Endothelial cell of umbilical vein (primary cell): Measurements from ENCODE around the gene SFTA2. TPM values are rescaled to one million over a fixed set of nuclear protein-coding genes. Genes with fewer than 3 reads are reported as not detected.

Experiments used
- BruUV-seq: library from RNA; stranded (reverse); fragments of 400-500 nt; replicated peaks from 2 replicates; lab custom pipeline; 2021; lab: Mats Ljungman, UMichigan
- CTCF ChIA-PET: fragments of 300-600, 350-600 bp; sonication (Branson Sonifier 250); formaldehyde crosslinking; loops from one replicate; lab custom pipeline; 2021; ENCODE audit warnings: antibody characterized with exemption, inconsistent platforms; lab: Charles Lee
- POLR2A ChIA-PET: fragments of 300-600, 350-600 bp; sonication (Branson Sonifier 250); formaldehyde crosslinking; loops from one replicate; lab custom pipeline; 2021; ENCODE audit warnings: antibody characterized with exemption, inconsistent platforms; lab: Charles Lee
- DNase-seq: peaks from one replicate; pipeline ENCODE4 v3.0.0-alpha.2; 2011; ENCODE audit warnings: low read depth, low spot score
- FAIRE-seq: peaks from 2 replicates; lab custom pipeline; 2011; peaks lifted over from hg19 to GRCh38; lab: Jason Lieb, UNC
- H2AFZ ChIP-seq: 2 replicates; pipeline ENCODE4 v1.6.0; 2012; ENCODE audit warnings: low read depth, low read length, control low read depth, inconsistent platforms
- H3K27ac ChIP-seq: 2 replicates; pipeline ENCODE4 v1.5.1; 2011; ENCODE audit warnings: low read depth, mild to moderate bottlenecking, control low read depth, low read length, moderate library complexity; ENCODE audit not compliant: insufficient read depth
- H3K27me3 ChIP-seq, 2 experiments: 2 replicates each; pipeline versions ENCODE4 v1.6.0 to v1.6.1; 2011; ENCODE audit warnings: low read length in 2 of 2, mixed read lengths in 1 of 2; ENCODE audit not compliant: control insufficient read depth in 2 of 2, insufficient read depth in 2 of 2
- H3K36me3 ChIP-seq, 2 experiments: 2 replicates in 1 of 2; 3 replicates in 1 of 2; pipeline ENCODE4 v1.5.1; 2011; ENCODE audit warnings: low read length in 2 of 2, mild to moderate bottlenecking in 1 of 2, moderate library complexity in 1 of 2; ENCODE audit not compliant: control insufficient read depth in 2 of 2, insufficient read depth in 2 of 2; ENCODE audit errors: extremely low read depth in 1 of 2
- H3K4me1 ChIP-seq: 3 replicates; pipeline ENCODE4 v1.5.1; 2011; ENCODE audit warnings: mild to moderate bottlenecking, low read length; ENCODE audit not compliant: control insufficient read depth, insufficient read depth; ENCODE audit errors: extremely low read depth
- H3K4me2 ChIP-seq: 2 replicates; pipeline ENCODE4 v1.6.1; 2011; ENCODE audit warnings: low read length, control low read depth, mixed read lengths; ENCODE audit not compliant: insufficient read depth
- H3K4me3 ChIP-seq, 3 experiments: fragments of 200-600 bp in 1 of 3; sonication (generic), shearing (Covaris generic) in 1 of 3; replicated peaks in 1 of 3; 2 replicates each; pipeline ENCODE4 v1.5.1; 2011 to 2016; ENCODE audit warnings: control low read depth in 3 of 3, low read length in 3 of 3, mild to moderate bottlenecking in 2 of 3, inconsistent platforms in 1 of 3, low read depth in 1 of 3, moderate library complexity in 1 of 3; ENCODE audit not compliant: insufficient read depth in 1 of 3
- H3K79me2 ChIP-seq: 2 replicates; pipeline ENCODE4 v1.6.0; 2012; ENCODE audit warnings: low read length, inconsistent platforms; ENCODE audit not compliant: control insufficient read depth, insufficient read depth
- H3K9ac ChIP-seq: replicated peaks from 2 replicates; pipeline ENCODE3; 2011; ENCODE audit warnings: low read length, control low read depth; ENCODE audit not compliant: insufficient read depth; ENCODE audit errors: extremely low read depth
- H3K9me1 ChIP-seq: replicated peaks from 3 replicates; pipeline ENCODE4 v1.6.0; 2011; ENCODE audit warnings: mild to moderate bottlenecking, low read length; ENCODE audit not compliant: control insufficient read depth, insufficient read depth; ENCODE audit errors: extremely low read depth
- H3K9me3 ChIP-seq: replicated peaks from 2 replicates; pipeline ENCODE4 v1.5.1; 2012; ENCODE audit warnings: low read length, inconsistent platforms; ENCODE audit not compliant: control insufficient read depth, insufficient read depth
- H4K20me1 ChIP-seq: replicated peaks from 2 replicates; pipeline ENCODE3; 2011; ENCODE audit warnings: mild to moderate bottlenecking, low read length; ENCODE audit not compliant: control insufficient read depth, insufficient read depth; ENCODE audit errors: extremely low read depth
- EZH2 ChIP-seq: IDR thresholded peaks from 2 replicates; pipeline ENCODE4 v1.6.1; 2012; ENCODE audit warnings: borderline replicate concordance, low read depth, mild to moderate bottlenecking, moderate library complexity, low read length, inconsistent platforms; ENCODE audit not compliant: severe bottlenecking
- FOS ChIP-seq: IDR thresholded peaks from 2 replicates; pipeline ENCODE4 v1.6.1; 2011; ENCODE audit warnings: mild to moderate bottlenecking, low read length, moderate library complexity, borderline replicate concordance; ENCODE audit not compliant: insufficient read depth
- GATA2 ChIP-seq: IDR thresholded peaks from 2 replicates; pipeline ENCODE4 v1.7.0; 2011; ENCODE audit warnings: low read depth, mild to moderate bottlenecking, moderate library complexity, mixed read lengths, low read length; ENCODE audit not compliant: insufficient read length, insufficient read depth
- JUN ChIP-seq: IDR thresholded peaks from 2 replicates; pipeline ENCODE4 v1.6.1; 2011; ENCODE audit warnings: borderline replicate concordance, low read depth; ENCODE audit not compliant: insufficient read length, insufficient read depth
- MYC ChIP-seq: IDR thresholded peaks from one replicate; pipeline ENCODE4 v1.6.1; 2011; ENCODE audit warnings: mild to moderate bottlenecking, low read depth, low read length
- POLR2A ChIP-seq: IDR thresholded peaks from 2 replicates; pipeline ENCODE4 v1.6.1; 2012; ENCODE audit warnings: low read depth, mild to moderate bottlenecking, control low read depth, low read length
- POLR2AphosphoS5 ChIP-seq: IDR thresholded peaks from 2 replicates; pipeline ENCODE4 v1.6.1; 2012; ENCODE audit warnings: low read depth, mild to moderate bottlenecking, control low read depth, low read length, moderate library complexity; ENCODE audit not compliant: insufficient read depth
- dilution Hi-C: fragments of 300-500 bp; cut with MboI; formaldehyde crosslinking; loops from one replicate; pipeline ENCODE4 v1.15.0; 2019; ENCODE audit warnings: low sequenced_read_pairs; ENCODE audit not compliant: extremely low pct_ligation_motif_present
- intact Hi-C: fragments of 100-400 bp; cut with micrococcal nuclease; formaldehyde crosslinking; loops from one replicate; pipeline ENCODE4 v1.10.0; 2022
- polyA plus RNA-seq, 4 experiments: library from polyadenylated mRNA; depleted of rRNA in 3 of 4; stranded (reverse) in 3 of 4; unstranded in 1 of 4; fragments of >200 nt; gene quantifications; 2 replicates each; pipeline versions ENCODE4 v1.2.1 to v1.2.3, GENCODE V29; 2011 to 2012; ENCODE audit warnings: missing spikeins in 1 of 4
- total RNA-seq: library from RNA; stranded (reverse); gene quantifications from 2 replicates; pipeline ENCODE4 v1.2.3, GENCODE V29; 2021
- TF ChIP-seq, protein P1 (sequence below): IDR thresholded peaks from 2 replicates; pipeline ENCODE4 v1.6.1; 2011; ENCODE audit not compliant: insufficient read depth, insufficient read length
- TF ChIP-seq, protein P2 (sequence below), 2 donors: IDR thresholded peaks; 1 replicate in 1 of 2; 2 replicates in 1 of 2; pipeline ENCODE4 v1.5.1; 2011; ENCODE audit warnings: low read length in 2 of 2, mild to moderate bottlenecking in 2 of 2, moderate library complexity in 2 of 2, control low read depth in 1 of 2, inconsistent platforms in 1 of 2, low read depth in 1 of 2; ENCODE audit not compliant: insufficient read depth in 1 of 2; ENCODE audit errors: extremely low read depth in 1 of 2

SFTA2 gene
- total and polyA plus RNA-seq, 2 donors (not counting 3 experiments of a cell fraction or from before 2014, with no cell fraction given) = not detected

DNA sequence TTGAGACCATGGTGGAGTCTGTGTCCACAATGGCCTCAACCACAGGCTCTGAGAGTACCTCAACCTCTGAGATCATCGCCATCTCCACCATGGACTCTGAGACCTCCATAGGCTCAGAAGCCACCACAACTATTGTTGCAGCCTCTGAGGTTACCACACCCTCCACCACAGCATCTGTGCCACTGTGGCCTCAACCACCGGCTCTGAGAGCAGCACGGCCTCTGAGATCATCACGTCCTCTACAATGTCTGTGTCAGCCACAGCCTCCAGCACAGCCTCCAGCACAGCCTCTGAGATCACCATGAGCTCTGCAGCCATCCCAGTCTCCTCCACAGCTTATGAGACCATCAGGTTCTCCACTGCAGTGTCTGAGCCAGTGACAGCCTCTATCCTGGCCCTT, 32.1 kb upstream of the SFTA2 start:
- Histone ChIP-seq H2AFZ (no peak overlapping the region), H3K9me1 (no peaks in the 10 kb centered on the region), H4K20me1 (no peaks in the 10 kb centered on the region), H3K9me3 (no peaks in the 10 kb centered on the region), H3K27ac (no peak overlapping the region), H3K9ac (no peak overlapping the region), H3K27me3 (peaks cover 8 to 12% of the 10 kb centered on the region in 2 experiments), H3K4me1 (no peaks in the 10 kb centered on the region), H3K79me2 (no peaks in the 10 kb centered on the region), H3K4me3 (no peak overlapping the region), H3K36me3 (no peaks in the 10 kb centered on the region), H3K4me2 (no peak overlapping the region)
- dilution Hi-C loops (no loop called here), intact Hi-C loops (no loop called here)
- BruUV-seq = no TSS peak
- CTCF ChIA-PET = no interaction called here
- DNase-seq = no peak
- FAIRE-seq = no peak
- no peak for TF ChIP-seq JUN
- no peak for TF ChIP-seq GATA2
- no peak for TF ChIP-seq MYC
- TF ChIP-seq, protein P1, sequence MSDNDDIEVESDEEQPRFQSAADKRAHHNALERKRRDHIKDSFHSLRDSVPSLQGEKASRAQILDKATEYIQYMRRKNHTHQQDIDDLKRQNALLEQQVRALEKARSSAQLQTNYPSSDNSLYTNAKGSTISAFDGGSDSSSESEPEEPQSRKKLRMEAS = no peak
- no peak for TF ChIP-seq EZH2
- no peak for TF ChIP-seq FOS
- no peak for TF ChIP-seq POLR2A
- no peak for TF ChIP-seq POLR2AphosphoS5
- TF ChIP-seq, protein P2, sequence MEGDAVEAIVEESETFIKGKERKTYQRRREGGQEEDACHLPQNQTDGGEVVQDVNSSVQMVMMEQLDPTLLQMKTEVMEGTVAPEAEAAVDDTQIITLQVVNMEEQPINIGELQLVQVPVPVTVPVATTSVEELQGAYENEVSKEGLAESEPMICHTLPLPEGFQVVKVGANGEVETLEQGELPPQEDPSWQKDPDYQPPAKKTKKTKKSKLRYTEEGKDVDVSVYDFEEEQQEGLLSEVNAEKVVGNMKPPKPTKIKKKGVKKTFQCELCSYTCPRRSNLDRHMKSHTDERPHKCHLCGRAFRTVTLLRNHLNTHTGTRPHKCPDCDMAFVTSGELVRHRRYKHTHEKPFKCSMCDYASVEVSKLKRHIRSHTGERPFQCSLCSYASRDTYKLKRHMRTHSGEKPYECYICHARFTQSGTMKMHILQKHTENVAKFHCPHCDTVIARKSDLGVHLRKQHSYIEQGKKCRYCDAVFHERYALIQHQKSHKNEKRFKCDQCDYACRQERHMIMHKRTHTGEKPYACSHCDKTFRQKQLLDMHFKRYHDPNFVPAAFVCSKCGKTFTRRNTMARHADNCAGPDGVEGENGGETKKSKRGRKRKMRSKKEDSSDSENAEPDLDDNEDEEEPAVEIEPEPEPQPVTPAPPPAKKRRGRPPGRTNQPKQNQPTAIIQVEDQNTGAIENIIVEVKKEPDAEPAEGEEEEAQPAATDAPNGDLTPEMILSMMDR (IDR thresholded peaks at IDR 0.05; ENCODE audit: extremely low read depth in 1 of 2, insufficient read depth in 1 of 2, low read depth in 1 of 2, low read length in 2 of 2) = no peak
- POLR2A ChIA-PET = no interaction called here
